KG1 (cell line): ENCODE measurements around the gene DLG1.
"Not testable (repeated sequence)": the region's sequence is repeated elsewhere in the genome, so short reads cannot be mapped to it uniquely, and the experiment has no call there.

Experiments
- DNase-seq: peaks from one replicate; lab custom pipeline; 2025; lab: John Stamatoyannopoulos, UW

DLG1 gene

DNA sequence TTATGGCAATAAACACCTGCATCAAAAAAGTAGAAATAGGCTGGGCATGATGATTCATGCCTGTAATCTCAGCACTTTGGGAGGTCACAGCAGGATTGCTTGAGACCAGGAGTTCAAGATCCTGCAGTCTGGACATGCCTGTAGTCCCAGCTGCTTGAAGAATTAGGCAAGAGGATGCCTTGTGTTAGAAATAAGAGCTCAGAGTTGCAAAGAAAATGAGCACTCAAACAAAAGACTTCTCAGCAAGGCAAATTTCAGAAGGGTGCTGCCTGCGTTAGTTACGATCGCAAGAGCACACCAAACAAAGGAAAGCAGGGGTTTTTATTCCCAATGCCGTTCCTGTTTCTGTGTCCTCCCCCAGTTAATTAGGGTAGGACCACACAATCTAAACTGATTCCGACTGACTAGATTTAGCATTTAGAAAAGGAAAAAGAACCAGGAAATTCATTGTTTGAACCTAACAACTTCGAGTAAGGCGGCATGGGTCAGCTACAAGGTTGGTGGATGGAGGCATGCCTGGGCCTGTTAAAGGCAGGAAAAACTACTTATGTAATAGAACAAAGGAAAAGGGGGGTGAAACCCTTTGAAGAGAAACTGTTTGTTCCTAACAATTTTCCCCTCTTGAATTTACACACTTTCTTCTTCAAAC is 55.5 kb downstream of the DLG1 start:
- DNase-seq = no peak

DNA sequence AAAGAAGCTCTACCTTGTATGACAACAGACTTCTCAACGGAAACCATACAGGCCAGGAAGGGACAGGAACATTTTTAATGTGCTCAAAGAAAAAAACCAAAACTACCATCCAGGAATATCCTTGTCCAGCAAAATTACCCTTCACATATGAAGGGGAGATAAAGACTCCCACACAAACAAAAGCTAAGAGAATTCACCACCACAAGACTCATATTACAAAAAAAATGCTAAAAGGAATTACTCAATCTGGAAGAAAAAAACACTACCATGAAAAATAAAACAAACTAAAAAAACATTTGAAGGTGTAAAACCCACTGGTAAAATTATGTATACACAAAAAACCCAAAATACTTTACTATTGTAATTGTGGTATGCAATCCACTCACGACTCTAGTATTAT is 57.2 kb downstream of the DLG1 start:
- DNase-seq = no peak

DNA sequence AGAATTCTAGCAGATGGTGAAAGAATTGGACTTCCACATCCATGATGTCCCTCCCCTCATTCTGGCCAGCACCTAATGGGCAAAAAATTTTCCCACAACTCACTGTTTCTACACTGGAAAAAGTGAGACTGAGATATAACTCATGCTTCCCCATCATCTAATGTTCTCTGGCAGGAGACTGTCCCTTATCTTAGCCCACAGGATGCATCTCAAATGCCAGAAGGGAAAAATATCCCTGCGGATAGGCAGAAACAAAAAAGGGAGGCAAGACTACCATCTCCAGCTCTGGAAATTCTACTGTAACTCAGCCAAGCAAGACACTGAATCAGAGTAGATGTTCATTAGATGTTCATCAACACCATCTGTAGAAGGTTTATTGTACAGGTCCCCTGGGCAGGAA is 58.6 kb downstream of the DLG1 start:
- DNase-seq = no peak

DNA sequence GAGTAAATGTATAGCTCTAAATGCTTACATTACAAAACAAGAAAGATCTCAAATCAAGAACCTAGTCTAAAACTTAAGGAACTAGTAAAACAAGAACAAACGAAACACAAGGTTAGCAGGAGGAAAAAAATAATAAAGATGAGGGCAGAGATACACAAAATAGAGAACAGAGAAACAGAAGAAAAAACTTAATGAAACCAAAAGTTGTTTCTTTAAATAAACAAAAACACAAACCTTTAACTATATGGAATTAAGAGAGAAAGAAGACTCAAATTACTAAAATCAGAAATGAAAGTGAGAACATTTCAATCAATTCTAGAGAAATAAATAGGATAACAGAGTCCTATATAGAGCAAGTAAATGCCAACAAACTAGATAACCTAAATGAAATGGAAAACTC is 59.6 kb downstream of the DLG1 start:
- no peak for DNase-seq

DNA sequence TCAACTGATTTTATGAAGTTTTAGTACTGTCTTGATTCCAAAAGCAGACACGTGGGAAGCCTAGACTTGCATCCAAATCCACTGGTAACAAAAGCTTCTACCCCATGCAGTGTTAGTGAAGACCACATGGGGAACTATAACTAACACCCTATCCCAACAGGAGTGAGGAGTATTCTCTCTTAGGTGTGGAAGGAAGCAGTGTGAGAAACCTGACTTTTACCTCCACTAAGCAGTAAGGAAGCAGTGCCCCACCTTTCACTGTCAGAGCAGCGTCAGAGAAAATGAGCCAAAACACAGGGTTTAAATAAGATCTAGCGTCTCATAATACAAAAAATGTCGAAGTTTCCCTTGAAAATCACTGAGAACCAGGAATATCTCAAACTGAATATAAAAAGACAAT is 60.5 kb downstream of the DLG1 start:
- DNase-seq = no peak

DNA sequence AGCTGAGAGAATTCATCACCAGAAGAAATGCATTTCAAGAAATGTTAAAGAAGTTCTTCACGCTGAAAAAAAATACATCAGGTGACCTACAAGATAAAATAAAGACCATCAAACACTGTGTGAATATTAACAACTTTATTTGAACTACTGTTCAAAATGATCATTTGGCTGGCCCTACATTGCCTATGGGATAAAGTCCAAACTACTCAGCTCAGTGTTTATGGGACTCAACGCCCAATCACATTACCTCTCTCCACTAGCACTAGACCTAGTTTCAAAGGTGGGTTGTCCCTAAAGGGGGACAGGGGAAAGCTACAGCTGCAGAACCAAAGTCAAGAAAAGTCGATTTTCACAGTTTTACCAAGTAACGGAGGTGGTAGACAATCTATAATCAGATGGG is 62.0 kb downstream of the DLG1 start:
- no peak for DNase-seq

DNA sequence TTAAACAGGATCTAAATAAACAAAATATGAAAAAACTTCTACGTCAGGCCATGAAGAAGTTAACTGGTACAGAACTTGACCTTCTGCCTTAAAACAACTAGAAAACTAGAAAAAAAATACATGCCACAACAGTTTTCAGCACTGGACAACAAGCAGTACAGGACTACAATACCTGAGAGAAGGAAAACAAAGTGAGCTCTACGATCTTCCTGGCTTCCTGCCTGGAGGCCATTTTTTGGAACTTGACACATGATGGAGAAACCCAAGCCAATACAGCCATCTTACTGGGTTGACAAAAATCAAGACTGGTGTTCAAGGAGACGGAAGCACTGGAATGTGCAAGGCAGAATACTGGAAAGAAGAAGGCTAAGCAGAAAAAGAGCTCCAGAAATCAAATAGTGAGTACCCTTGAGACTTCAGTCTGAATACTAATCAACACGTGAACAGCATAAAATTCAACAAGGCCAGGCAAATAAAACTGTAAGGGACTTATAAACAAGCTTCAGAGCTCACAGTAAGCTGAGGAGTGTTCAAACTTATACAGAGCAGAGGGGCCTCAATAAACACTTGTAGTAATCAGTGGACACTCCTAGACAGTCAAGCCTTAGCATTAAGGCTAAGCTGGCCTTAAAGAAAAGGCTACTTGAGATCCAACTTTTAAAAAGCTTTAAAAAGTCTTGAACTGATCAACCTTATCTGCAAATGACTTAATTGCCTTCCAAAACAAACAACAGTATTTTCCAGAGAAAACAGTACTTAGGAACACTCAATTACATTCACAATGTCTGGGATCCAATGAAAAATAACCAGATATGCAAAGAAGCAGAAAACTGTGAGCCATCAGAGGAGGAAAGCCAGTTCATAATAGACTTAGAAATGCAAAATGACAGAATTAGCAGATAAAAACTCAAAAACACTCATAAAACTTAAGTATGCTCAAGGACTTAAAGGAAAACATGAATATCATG is 63.2 kb downstream of the DLG1 start:
- DNase-seq = no peak

DNA sequence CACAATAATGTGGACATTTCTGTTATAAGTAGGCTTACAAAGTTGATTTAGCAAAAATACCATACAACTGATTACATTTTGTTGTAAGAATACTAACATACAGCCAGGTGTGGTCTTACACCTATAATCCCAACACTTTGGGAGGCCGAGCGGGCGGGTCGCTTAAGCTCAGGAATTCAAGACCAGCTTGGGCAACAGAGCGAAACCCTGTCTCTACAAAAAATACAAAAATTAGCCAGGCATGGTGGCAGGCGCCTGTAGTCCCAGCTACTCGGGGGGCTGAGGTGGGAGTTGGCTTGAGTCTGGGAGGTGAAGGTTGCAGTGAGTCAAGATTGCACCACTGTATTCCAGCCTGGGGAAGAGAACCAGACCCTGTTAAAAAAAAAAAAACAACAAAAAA is 67.1 kb downstream of the DLG1 start:
- no peak for DNase-seq

DNA sequence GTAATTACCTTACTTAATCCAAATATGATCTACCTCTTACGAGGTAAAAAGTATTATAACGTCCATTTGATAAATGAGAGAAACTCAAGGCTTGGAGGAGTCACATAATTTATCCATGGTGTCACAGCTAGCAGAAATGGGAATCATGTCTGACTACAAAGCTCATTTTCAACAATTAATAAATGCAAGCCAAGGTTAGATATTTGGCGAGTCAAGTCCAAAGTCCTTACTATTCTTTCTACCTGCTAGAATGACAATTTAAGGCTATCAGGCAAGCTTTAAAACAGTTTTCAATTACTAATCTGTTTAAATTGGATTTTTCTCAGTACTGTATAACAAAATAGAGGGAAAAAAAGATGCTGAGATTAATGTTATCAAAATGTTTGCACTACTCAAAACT is 68.6 kb downstream of the DLG1 start:
- DNase-seq = no peak

DNA sequence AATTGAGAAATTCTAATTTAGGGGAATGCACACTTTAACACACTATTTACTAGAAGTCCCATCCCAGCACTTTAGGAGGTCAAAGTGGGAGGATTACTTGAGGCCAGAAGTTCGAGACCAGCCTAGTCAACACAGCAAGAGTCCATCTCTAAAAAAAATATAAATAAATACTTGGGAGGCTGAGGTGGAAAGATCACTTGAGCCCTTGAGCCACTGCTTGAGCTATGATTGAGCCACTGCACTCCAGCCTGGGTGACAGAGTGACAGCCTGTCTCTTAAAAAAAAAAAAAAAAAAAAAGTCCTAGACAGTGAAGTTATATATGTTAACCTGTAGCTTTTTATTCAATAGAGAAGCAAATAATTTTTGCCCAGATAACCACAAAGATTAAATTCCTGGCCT is 69.2 kb downstream of the DLG1 start:
- no peak for DNase-seq

DNA sequence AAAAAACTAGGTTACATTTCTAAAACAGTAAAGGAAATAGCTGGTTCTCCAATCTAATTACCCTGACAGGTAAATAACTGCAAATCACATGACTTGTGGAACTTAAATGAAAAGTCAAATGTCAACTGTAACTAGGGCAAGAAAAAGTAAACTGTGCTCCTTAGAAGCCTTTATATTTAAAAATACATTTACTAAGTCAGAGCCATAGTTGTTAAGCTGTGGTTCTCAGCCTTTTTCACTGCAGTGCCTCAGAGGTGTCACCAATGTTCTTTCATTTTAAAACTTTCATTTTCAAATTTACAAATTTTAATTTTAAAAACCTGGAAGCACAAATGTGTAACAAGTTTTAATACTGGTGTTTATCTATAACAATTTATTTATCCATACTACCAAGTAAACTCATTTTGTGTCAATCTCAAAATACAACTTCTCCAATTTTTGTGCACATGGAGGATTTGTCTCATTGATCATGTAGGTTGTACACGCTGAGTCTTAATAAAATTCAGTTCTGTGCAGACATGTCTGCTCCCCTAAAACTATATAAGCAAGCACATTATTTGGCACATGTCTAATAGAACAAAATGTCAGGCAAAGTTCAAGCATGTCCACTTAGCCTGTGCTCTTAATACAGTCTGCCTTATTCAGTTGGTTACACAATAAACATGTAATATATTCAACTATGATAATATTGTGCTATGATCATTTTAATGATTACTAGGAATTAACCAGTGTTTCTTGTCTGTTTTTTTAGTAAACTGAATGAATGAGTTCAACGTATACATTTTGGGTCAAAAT is 70.4 kb downstream of the DLG1 start:
- no peak for DNase-seq

DNA sequence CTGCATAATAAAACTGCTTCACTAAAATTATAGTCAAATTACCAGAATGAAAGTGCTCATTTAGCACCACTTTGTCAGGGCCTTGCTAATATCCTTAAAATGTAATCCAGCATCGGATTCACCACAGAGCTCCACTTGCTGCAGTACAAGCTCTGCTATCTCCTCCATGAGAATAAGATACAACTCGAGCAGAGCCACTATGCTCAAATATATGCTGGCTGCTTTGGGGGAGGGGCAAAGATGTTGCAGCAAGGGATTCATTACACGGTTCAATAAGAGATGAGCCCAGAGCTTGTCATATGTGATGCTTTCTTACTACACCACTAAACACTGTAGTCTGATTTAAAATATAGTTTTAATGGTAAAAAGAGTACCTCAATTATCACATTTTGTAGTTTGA is 72.2 kb downstream of the DLG1 start:
- DNase-seq = no peak

DNA sequence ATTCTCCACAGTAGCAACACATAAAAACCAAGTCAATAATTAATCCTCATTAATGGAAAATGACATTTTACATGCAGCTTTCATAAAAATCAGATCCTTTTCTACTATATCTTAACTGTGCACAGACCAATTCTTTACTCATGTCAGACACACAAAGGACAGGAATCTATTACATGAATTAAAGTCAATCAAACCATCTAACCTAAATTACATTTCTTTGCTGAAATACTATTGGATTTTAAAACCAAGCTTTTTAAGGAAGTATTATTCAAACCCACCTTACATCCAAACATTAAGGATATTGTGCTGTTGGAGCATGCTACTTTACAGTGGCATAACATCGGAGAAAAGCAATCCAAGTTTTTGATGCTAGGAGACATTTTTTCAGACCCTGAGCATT is 72.8 kb downstream of the DLG1 start:
- DNase-seq = no peak

DNA sequence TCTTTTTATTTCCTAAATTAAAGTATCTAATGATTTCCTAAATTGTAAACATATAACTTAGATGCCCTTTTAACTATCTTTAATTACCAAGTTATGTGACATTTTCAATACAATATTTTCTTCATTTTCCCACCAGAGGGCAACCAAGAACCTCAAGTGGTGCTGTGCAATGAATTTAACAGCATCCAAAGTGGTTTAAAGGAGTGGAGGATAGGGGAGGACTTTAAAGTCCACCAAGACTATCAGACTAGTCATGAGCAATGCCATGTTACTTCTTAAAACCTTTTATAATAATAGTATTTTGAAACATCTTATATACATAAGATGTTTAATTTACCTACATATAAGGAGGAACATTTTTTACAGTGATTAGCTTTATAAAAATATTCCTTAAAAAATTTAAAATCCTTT is 74.4 kb downstream of the DLG1 start:
- no peak for DNase-seq

DNA sequence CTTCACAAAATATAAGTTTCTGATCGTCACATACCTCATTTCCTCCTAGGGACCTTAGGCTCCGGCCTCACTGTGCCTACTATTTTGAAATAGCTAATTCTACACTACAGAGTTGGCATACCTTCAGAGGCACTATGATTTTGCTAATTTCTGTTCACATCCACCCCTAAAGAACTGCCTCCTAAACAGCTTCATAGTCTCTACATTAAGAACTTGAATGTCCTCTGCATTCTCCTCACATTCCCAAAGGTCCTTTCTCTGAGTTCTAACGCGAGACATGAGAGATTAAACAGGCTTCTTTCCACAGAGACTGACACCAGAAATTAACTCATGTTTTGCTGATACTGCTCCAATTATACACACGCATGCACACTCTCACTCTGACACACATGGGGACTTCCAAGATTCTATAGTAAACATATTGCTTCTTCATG is 75.5 kb downstream of the DLG1 start:
- DNase-seq = no peak

DNA sequence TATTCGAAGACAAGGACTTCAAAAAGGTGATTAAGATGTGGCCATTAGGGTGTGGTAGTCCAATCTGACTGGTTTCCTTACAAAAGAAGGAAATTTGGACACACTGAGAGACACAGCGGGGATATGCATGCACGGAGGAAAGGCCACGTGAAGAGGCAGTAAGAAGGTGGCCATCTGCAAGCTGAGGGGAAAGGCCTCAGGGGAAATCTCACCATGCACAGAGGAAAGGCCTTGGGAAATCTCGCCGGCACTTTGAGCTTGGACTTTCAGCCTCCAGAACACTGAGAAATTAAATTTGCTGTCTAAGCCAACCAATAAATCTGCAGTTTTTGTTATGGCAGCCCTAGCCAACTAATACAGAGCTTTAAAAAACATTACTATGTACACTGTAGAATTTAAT is 78.8 kb downstream of the DLG1 start:
- DNase-seq = no peak

DNA sequence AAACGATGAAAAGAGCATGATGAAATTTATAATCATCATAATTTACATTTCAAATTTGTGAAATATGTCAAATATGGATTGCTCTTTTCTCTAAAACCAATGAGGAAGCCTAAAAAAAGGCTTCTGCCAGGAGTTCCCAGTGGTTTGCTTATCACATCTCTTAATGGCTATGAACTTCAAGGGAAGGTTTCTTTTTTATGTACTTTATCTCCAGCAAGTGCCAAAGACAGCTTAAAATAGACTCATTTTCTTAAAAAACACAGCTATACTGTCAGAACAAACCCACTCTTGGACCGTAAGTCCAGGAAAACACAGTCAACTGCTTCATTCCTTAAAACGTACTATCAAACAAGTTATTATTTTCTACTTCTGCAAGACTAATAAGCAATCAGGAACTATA is 80.2 kb downstream of the DLG1 start:
- DNase-seq = no peak

DNA sequence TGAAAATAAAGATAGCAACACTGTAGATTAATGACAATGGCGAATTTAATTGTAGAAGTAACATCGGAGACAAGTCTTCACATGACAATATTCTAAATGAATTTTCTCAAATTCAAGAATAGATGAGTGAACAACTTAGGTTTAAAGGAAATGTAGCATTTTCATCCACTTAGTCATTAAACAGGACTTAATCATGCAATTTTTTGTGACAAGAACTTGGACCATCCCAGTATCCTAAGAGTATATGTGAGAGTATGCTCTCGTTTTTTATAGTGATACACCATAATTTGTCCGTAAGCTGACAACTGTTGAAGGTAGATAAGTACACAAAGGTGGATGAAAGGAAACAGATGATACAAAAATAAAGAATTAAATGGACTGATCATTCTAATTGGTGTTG is 81.5 kb downstream of the DLG1 start:
- no peak for DNase-seq

DNA sequence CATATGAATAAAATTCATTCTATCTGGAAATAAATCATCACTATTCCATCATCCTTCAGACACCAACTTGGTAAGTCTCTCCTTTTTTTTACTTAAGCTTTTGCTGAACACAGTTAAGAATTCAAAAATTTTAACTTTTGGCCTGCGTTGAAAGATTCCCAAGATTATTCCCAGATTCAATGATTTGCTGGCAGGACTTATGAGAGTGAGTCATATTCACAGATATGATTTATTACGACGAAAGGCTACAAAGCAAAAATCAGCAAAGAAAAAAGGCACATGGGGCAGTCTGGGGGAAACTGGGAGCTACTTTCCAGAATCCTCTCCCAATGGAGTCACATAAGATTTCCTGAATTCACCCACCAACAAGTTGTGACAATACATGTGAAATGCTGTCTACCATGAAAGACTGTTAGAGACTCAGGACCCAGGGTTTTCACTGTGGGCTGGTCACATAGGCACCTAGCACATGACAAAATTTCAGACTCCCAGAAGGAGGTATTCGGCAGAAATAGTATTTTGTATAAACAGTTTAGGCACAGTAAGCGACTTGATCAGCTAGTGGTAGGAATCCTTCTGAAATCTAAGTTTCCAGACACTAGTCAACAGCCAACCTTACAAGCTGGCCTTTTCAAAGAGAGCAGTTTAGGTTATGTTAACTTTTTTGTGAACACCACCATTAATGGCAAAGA is 82.1 kb downstream of the DLG1 start:
- no peak for DNase-seq

DNA sequence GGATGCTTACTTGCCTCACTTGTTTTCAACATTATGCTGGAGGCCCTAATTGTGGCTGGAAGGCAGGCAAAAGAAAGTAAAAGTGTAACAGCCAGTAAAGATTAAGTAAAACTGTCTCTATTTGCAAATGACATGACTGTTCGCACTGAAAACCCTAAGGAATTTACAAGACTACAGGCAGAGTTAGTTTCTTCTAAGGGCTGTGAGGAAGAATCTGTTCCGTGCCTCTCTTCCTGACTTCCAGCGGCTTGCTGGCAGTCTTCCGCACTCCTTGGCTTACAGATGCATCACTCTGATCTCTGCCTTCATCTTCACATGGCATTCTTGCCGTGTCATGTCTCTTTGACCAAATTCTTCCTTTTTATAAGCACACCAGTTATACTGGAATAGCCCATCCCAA is 86.1 kb downstream of the DLG1 start:
- no peak for DNase-seq

DNA sequence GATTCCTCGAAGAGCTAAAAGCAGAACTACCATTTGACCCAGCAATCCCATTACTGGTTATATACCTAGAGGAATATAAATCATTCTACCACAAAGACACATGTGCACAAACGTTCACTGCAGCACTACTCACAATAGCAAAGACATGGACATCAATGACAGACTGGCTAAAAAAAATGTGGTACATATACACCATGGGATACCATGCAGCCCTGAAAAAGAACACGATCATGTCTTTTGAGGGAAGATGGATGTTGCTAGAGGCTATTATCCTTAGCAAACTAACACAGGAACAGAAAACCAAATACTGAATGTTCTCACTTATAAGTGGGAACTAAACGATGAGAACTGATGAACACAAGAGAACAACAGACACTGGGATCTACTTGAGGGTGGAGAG is 86.7 kb downstream of the DLG1 start:
- not testable (repeated sequence) for DNase-seq
